Spleen (tissue), 13 donors: ENCODE measurements around the gene RADIL. TPM values are rescaled to one million over a fixed set of nuclear protein-coding genes. Genes with fewer than 3 reads are reported as not detected.
A peak's percentile ranks its signal among the peaks of the same experiment; 100 is the strongest.

Source experiments
- DNase-seq: peaks from one replicate; pipeline ENCODE4 v3.0.0-alpha.2; 2020
- H3K27ac ChIP-seq, 8 donors: fragments of 200-600 bp; sonication (generic) in 7 of 8; 1 replicate in 4 of 8; 2 replicates in 4 of 8; pipeline versions ENCODE4 v1.5.0 to v1.8.0; 2016 to 2021; ENCODE audit warnings: inconsistent platforms in 4 of 8, mild to moderate bottlenecking in 4 of 8, moderate library complexity in 1 of 8
- H3K27me3 ChIP-seq, 7 donors: fragments of 200-600 bp; sonication (generic) in 6 of 7; replicated peaks in 1 of 7; 1 replicate in 4 of 7; 2 replicates in 3 of 7; pipeline versions ENCODE4 v1.5.0 to v1.8.0; 2016 to 2021; ENCODE audit warnings: inconsistent platforms in 3 of 7, mild to moderate bottlenecking in 1 of 7
- H3K36me3 ChIP-seq, 6 donors: fragments of 200-600 bp; sonication (generic) in 5 of 6; 1 replicate in 4 of 6; 2 replicates in 2 of 6; pipeline versions ENCODE4 v1.5.0 to v1.8.0; 2016 to 2021; ENCODE audit warnings: inconsistent platforms in 2 of 6
- H3K4me1 ChIP-seq, 6 donors: fragments of 200-600 bp; sonication (generic) in 5 of 6; 1 replicate in 3 of 6; 2 replicates in 3 of 6; pipeline versions ENCODE4 v1.5.0 to v1.8.0; 2016 to 2021; ENCODE audit warnings: inconsistent platforms in 3 of 6
- H3K4me3 ChIP-seq, 8 donors: fragments of 200-600 bp; sonication (generic) in 7 of 8; 1 replicate in 4 of 8; 2 replicates in 4 of 8; pipeline versions ENCODE4 v1.5.0 to v1.8.0; 2016 to 2021; ENCODE audit warnings: inconsistent platforms in 4 of 8, mild to moderate bottlenecking in 4 of 8, moderate library complexity in 2 of 8
- H3K9me3 ChIP-seq, 8 donors: fragments of 200-600 bp; sonication (generic) in 7 of 8; 1 replicate in 4 of 8; 2 replicates in 4 of 8; pipeline versions ENCODE4 v1.5.0 to v1.8.0; 2016 to 2021; ENCODE audit warnings: inconsistent platforms in 4 of 8
- CTCF ChIP-seq, 11 experiments: fragments of 200-600 bp in 7 of 11; fragments of 450-650 bp in 4 of 11; sonication (generic) in 4 of 11; IDR thresholded peaks in 8 of 11; conservative IDR thresholded peaks in 3 of 11; 1 replicate in 7 of 11; 2 replicates in 4 of 11; pipeline versions ENCODE4 v1.4.0 to v1.8.0; 2016 to 2021; ENCODE audit warnings: antibody characterized with exemption in 11 of 11, inconsistent platforms in 4 of 11, mild to moderate bottlenecking in 1 of 11
- POLR2A ChIP-seq, 3 donors: fragments of 450-650 bp; IDR thresholded peaks; one replicate each; pipeline ENCODE4 v1.5.1; 2017; ENCODE audit warnings: antibody characterized with exemption in 3 of 3, mild to moderate bottlenecking in 1 of 3
- POLR2AphosphoS5 ChIP-seq, 3 donors: sonication (generic); formaldehyde crosslinking; IDR thresholded peaks; one replicate each; pipeline ENCODE4 v1.5.1; 2017; ENCODE audit warnings: antibody characterized with exemption in 3 of 3
- WGBS, 5 donors: extraction: QIAGEN DNeasy Blood & Tissue Kit in 3 of 5; methylation state at CpG; one replicate each; pipeline versions ENCODE4 v1.1.5 to v1.1.7; 2013 to 2018; 5-methylcytosine and 5-hydroxymethylcytosine counted together
- intact Hi-C: fragments of 100-400 bp; cut with DNase I; formaldehyde crosslinking; loops from one replicate; pipeline ENCODE4 v1.15.0; 2023; ENCODE audit warnings: low total_unique reads
- long read RNA-seq, 2 donors: transcript quantifications; one replicate each; lab custom pipeline, GENCODE V29; 2026
- polyA plus RNA-seq, 3 donors: library from polyadenylated mRNA; stranded (reverse); fragments of 200-250 nt; gene quantifications; one replicate each; pipeline ENCODE4 v1.2.1, GENCODE V29; 2013
- total RNA-seq, 7 donors: library from RNA; depleted of rRNA in 3 of 7; stranded (reverse); fragments of >200 nt in 3 of 7; fragmentation: NEBNext Ultra II Directional in 4 of 7; extraction: Animal tissue kit (Norgen Biotek cat#: 25700) in 4 of 7; gene quantifications; one replicate each; pipeline versions ENCODE4 v1.1.0 to v1.2.1, GENCODE V29; 2016 to 2021
- donor health status: healthy with polysubstance abuse.
- donor health status: DM: no; HTN: no; CAD: no; lungs with moderate emphysema.
- donor health status: DM: no; HTN: no; CAD: no.
- donor health status: Bipolar disorder and iron deficiency.
- donor health status: healthy.
- donor health status: DM: no; HTN: no; CAD: no.
- donor health status: DM: yes; HTN: yes; CAD: no.

RADIL gene
- 1 to 10 TPM in 6 of 7 donors, under 1 TPM in 1; 0.74 to 2.8 (median 1.7) TPM for total RNA-seq
- under 1 TPM; 0.24 to 0.93 (median 0.63) TPM for polyA plus RNA-seq
- long read RNA-seq, donor 1: 0 reads
- long read RNA-seq, donor 2: 0 reads

- H3K27me3 ChIP-seq: peaks cover 0 to 94% (median 22%) of the 10 kb centered on the region in 7 donors
- peaks cover 0 to 26% (median 16%) of the 10 kb centered on the region in 6 donors for H3K4me1 ChIP-seq
- H3K9me3 ChIP-seq: peaks cover 0 to 4% (median 0%) of the 10 kb centered on the region in 8 donors
- TF ChIP-seq CTCF (IDR thresholded peaks at IDR 0.05 in 8 of 11, conservative IDR thresholded peaks at IDR 0.05 in 3 of 11) (peak; percentile 16 to 83 (median 59)), POLR2A (IDR thresholded peaks at IDR 0.05) (no peak), POLR2AphosphoS5 (IDR thresholded peaks at IDR 0.05) (peak in 2 of 3 donors; percentile 21 to 34)
- intact Hi-C loops: no loop called here
- 5 to 12% (median 7%) methylated on average over 18 to 72 of the region's 72 CpGs for WGBS, 5 donors
- H3K4me3 ChIP-seq: peak within 1 kb of the TSS; percentile 22 to 70 (median 44)
- H3K36me3 ChIP-seq: no peaks in the 10 kb centered on the region
- H3K27ac ChIP-seq: peak within 1 kb of the TSS in 7 of 8 donors; percentile 15 to 64 (median 52)
- DNase-seq: peak; percentile 85
Observed at GRCh38 chr7:4883372-4884144, at the start of gene RADIL. TSS of gene RADIL (minus strand) at chr7:4883716. CDS start at chr7:4878139, 5,577 bp downstream.

GRCh38 chr7:4931943-4932342 is 48.4 kb upstream of the RADIL start:
- DNase-seq: no peak
- WGBS, 5 donors: 60 to 71% (median 66%) methylated on average over 12 of the region's 12 CpGs
- TF ChIP-seq POLR2AphosphoS5 (IDR thresholded peaks at IDR 0.05) (no peak), POLR2A (IDR thresholded peaks at IDR 0.05) (no peak), CTCF (IDR thresholded peaks at IDR 0.05 in 8 of 11, conservative IDR thresholded peaks at IDR 0.05 in 3 of 11) (no peak)
- H3K27me3 ChIP-seq: peaks cover 0 to 44% (median 0%) of the 10 kb centered on the region in 7 donors
- H3K27ac ChIP-seq: no peak overlapping the region
- H3K4me1 ChIP-seq: no peaks in the 10 kb centered on the region
- H3K9me3 ChIP-seq: no peaks in the 10 kb centered on the region
- H3K36me3 ChIP-seq: no peaks in the 10 kb centered on the region
- H3K4me3 ChIP-seq: no peak overlapping the region
- intact Hi-C loops: no loop called here

GRCh38 chr7:4929005-4929404 is 45.5 kb upstream of the RADIL start:
- TF ChIP-seq POLR2AphosphoS5 (IDR thresholded peaks at IDR 0.05) (no peak), POLR2A (IDR thresholded peaks at IDR 0.05) (no peak), CTCF (IDR thresholded peaks at IDR 0.05 in 8 of 11, conservative IDR thresholded peaks at IDR 0.05 in 3 of 11) (no peak)
- no peaks in the 10 kb centered on the region for H3K9me3 ChIP-seq
- H3K27me3 ChIP-seq: peaks cover 0 to 36% (median 0%) of the 10 kb centered on the region in 7 donors
- no peaks in the 10 kb centered on the region for H3K36me3 ChIP-seq
- intact Hi-C loops: no loop called here
- H3K27ac ChIP-seq: no peak overlapping the region
- H3K4me1 ChIP-seq: no peaks in the 10 kb centered on the region
- H3K4me3 ChIP-seq: no peak overlapping the region
- no peak for DNase-seq
- WGBS, 5 donors: 73 to 87% (median 85%) methylated on average over 7 to 8 of the region's 8 CpGs

GRCh38 chr7:4928445-4928844 is 44.9 kb upstream of the RADIL start:
- 76 to 100% (median 86%) methylated on average over 2 of the region's 2 CpGs for WGBS, 5 donors
- H3K27me3 ChIP-seq: peaks cover 0 to 37% (median 0%) of the 10 kb centered on the region in 7 donors
- TF ChIP-seq CTCF (IDR thresholded peaks at IDR 0.05 in 8 of 11, conservative IDR thresholded peaks at IDR 0.05 in 3 of 11): no peak
- TF ChIP-seq POLR2A (IDR thresholded peaks at IDR 0.05): no peak
- TF ChIP-seq POLR2AphosphoS5 (IDR thresholded peaks at IDR 0.05): no peak
- intact Hi-C loops: no loop called here
- no peak overlapping the region for H3K4me3 ChIP-seq
- no peaks in the 10 kb centered on the region for H3K36me3 ChIP-seq
- no peak for DNase-seq
- H3K9me3 ChIP-seq: no peaks in the 10 kb centered on the region
- H3K27ac ChIP-seq: no peak overlapping the region
- H3K4me1 ChIP-seq: no peaks in the 10 kb centered on the region
